HG03575 (cell line): ENCODE data around the gene UCN.
"Not testable (repeated sequence)": the region's sequence is repeated elsewhere in the genome, so short reads cannot be mapped to it uniquely, and the experiment has no call there.

ENCODE experiments used
- ATAC-seq: cut with Tn5 transposase; IDR thresholded peaks from one replicate; pipeline ENCODE4 v1.9.1; 2021; ENCODE audit not compliant: unreplicated experiment, insufficient number of reproducible peaks, low FRiP score; ENCODE audit errors: extremely low read depth

UCN gene

DNA sequence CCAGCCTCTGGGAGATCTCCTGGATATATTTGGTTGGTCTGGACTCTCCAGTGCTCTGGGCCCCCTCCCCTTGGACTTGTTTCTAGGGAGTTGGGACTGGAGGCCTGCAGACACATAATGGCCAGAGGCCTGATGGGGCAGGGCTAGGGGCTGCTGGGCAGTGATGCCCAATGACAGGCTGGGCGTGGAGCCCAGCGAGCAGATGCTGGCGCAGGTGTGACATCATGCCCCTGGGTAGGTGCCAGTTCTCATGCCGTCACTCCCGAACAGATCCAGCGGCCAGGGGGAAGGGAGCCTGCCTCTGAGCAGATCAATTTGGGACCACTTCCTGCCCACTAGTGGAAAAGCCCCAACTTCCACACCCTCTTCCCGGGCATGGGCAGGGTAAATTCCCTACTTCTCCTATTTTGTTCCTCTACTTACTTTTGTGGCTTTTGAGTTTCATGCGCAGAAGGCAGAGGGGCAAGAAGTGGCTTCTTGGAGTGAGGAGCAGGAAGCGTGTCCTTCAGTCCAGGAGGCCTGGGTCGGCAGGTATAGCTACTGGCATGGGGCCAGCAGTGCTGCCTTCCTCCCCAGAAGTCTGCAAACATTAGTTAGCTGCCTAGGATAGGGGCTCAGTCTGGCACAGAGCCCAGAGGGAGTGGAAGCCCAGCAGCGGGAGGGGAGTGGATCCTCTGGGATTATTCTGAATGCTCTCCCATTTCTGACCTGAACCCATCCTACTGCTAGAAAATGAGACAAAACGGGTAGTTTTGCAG, 8.6 kb upstream of the UCN start:
- no peak for ATAC-seq

GRCh38 chr2:27315122-27315521, 6.9 kb upstream of the UCN start:
- ATAC-seq, result no peak

GRCh38 chr2:27314709-27315108, 6.5 kb upstream of the UCN start:
- no peak for ATAC-seq

- no peak for ATAC-seq
These were observed 5.8 kb upstream of the UCN start for GRCh38 chr2:27313882-27314645.

DNA sequence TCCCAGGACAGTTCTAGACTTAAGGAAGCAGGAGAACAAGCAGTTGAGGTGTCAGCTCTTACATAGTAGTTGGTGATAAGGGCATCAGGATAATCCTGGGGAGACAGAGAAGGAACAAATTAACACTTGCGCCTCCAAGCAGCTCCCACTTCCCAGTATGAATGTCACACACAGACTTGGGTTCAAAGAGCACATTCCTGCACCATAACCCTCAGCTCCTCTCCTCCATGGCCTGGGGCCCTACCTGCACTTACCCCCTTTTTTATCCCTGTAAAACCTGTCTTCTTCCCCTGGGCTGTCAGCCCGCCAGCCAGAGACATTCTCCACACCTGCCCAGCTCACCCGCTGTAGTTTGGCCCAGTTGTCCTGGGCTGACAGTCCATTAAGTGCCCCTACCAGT, 3.9 kb upstream of the UCN start:
- ATAC-seq, result no peak

DNA sequence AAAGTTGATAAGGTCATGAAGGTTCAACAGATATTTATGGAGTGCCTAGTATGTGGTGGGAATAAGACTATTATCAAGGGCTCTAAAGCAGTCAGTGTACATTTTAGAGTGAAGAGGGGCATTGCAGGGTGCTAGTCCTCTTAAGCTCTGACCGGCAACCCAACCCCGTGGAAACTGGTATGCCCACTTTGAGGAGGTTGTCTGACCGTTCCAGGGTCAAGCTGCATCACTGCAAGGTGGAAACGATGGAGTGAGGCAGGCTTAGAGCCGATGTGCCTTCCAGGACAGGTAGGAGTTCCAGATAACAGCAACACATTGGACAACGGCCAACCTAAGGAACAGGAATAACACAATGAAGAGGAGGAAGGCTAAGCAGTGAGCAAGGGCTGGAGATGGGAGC, 1.4 kb upstream of the UCN start:
- no peak for ATAC-seq

DNA sequence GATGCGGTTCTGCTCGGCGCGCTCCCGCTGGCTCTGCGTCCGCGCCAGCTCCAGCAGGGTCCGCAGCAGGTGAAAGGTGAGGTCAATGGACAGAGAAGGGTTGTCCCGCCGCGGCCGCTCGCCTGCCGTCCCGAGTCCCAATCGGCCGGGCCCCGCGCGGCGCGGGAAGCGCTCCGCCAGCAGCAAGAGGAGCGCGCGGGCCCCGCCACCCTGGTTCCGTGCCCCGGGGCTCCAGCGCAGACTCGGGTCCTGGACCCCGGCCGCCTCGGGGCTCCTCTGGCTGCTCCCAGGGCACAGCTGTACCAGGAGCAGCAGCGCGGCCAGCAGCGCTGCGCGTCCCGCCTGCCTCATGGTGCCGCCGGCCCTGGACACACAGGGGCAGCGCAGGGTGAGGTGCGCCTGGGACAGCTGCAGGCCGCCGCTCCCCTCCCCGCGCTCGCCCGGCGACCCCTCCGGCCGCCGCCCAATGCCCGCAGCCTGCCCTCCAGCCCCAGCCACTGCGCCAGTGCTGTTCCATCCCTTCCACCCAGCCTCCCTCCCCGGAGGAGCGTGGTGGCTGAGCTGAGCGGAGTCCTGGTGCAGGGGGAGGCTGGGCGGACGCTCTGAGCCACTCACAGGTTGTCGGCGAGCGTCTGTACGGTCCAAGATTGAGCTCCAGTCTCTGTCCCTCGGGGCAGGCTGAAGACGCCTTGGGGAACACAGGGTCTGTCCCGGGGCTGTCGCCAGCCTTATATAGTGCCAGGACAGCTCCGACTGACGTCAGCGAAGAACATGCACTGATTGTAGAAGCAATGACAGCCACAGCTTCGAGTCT, 493 bp downstream of the UCN start:
- no peak for ATAC-seq

GRCh38 chr2:27307287-27307544, 1.0 kb downstream of the UCN start:
- no peak for ATAC-seq

GRCh38 chr2:27306573-27307286, 1.5 kb downstream of the UCN start:
- ATAC-seq, result no peak

GRCh38 chr2:27306136-27306535, 2.1 kb downstream of the UCN start:
- no peak for ATAC-seq

GRCh38 chr2:27305516-27305915, 2.7 kb downstream of the UCN start:
- ATAC-seq, result no peak

- ATAC-seq, result no peak
These were observed 3.6 kb downstream of the UCN start for GRCh38 chr2:27304488-27305240.

- ATAC-seq, result no peak
These were observed 4.9 kb downstream of the UCN start for GRCh38 chr2:27303093-27304025.

GRCh38 chr2:27300606-27301005, 7.6 kb downstream of the UCN start:
- ATAC-seq, result not testable (repeated sequence)

DNA sequence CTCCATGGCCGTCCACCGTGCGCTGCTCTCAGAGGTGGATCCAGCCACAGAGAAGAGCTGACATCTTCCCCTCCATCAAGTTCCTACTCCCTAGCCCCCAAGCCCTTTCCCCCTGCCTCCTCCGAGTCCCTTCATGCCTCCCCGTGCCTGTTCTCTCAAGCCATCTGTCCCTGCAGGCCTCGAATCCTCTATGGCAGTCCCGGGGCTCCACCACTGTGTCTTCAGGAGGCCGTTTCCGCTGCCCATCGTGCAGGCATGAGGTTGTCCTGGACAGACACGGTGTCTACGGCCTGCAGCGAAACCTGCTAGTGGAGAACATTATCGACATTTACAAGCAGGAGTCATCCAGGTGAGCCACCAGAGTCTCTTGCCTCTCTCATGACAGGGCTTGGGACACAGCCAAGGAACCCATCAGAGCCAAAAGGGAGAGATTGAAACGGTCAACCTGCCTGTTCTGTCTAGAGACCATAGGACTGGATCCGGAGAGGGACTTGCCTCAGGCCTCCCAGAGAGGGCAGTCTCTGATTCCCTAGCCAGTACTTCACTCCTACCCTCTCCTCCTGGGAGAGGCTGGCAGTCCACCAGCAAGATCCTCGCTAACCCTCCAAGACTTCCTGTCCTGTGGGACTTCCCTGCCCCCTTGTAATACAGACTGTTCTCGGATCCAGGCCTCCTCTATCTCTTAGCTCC, 9.7 kb downstream of the UCN start:
- no peak for ATAC-seq

DNA sequence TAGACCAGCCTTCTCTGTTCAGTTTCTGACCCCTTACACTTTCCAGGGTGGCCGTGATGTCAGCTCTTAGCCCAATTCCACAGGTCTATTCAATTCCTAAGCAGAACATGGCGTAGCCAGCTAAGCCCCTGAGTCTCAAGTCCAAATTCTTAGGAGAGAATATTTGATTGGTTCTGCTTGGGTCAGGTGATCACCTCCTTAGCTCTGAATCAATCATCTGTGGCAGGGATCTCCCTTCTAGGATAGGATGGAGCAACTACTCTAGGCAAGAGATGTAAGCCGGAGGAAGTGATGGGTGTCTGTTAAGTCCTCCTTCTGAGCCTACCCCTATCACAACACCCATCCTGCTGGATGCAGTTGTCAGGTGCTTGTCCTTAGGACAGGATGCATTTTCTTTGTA, 11.1 kb downstream of the UCN start:
- ATAC-seq, result no peak

GRCh38 chr2:27296481-27296880, 11.8 kb downstream of the UCN start:
- no peak for ATAC-seq
